Left hindlimb (tissue), 1 donor: Measurements from ENCODE around the gene AHDC1.

ENCODE experiments used
- DNase-seq: peaks from one replicate; pipeline ENCODE4 v3.0.0-alpha.2; 2018

Gene AHDC1

GRCh38 chr1:27527890-27528817 is 75.8 kb downstream of the AHDC1 start:
- DNase-seq, result peak; percentile 65

DNA sequence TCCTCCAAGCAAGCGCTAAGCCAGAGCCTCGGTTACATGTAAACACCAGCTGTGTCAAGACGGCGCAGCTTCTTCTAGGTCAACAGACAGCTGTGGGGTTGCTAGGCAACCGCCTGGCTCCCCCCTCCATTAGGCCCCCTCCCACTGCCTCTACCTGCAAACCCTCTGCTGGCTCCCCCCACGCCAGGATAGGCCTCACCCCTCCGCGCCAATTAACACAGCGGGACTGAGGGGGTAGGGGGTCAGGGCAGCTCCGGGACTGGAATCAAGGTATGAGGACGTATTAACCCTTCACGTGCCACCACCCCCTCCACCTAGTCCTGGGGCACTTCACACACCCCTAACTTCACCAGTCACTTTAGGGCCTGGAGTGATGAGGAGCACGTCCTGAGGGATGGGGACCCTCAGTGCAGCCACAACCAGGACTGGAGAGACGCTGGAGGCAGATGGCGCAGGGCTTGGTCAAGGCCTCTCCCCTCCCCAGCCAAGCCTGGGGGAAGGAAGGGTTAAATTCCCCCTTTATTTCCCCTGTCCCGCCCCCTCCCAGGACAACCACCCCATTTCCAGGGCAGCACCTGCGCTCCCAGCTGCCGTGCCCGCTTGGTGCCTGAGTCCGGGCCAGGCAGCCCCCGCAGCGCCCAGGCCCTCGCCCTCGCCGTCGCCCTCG is 76.6 kb downstream of the AHDC1 start:
- DNase-seq, result peak; percentile 90

- no peak for DNase-seq
These were observed 77.2 kb downstream of the AHDC1 start for GRCh38 chr1:27526569-27527222.

DNA sequence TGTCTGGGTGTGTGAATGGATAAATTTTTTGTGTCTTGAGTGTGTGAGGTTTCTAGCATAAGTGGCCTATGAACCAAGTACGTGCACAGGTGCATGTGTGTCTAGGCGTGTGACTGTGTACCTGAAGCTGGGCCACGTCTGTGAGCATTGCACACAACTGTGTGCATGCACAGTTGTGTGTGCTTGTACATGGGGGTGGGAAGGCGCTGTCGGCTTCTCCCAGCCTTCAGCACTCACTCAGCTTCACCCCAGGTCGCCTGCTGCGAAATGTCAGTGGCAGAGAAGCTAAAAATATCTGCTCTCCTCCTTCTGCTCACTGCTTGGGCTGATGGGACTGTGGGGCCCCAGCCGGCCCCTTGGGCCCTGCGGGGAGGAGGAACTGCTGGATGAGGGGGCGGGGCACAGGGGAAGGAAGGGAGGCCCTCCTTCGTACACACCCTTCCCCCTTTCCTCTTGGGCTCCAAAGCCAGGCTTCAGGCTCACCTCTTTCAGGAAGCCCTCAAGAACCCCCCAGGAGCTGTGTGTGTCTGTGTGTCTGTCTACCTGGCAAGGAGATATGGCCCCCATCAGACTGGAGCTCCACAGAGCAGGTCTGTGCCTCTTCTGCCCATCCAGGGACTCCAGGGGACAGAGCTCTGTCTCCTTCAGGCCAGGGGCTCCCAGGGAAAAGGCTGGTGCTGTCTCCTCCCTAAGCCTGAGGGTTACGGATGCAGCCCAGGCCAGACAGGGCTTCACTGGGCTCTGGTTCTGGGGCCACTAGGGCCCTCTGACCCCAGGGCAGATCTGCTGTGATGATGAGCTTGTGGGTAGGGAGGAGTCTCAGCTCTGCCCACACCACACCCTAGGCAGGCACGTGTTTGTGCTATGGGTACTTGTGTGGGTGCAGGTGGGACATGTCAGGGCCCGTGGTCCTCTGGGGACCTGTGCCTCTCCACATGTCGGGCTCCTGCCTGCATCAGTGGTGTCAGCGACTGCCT is 78.4 kb downstream of the AHDC1 start:
- peak; percentile 88 for DNase-seq

DNA sequence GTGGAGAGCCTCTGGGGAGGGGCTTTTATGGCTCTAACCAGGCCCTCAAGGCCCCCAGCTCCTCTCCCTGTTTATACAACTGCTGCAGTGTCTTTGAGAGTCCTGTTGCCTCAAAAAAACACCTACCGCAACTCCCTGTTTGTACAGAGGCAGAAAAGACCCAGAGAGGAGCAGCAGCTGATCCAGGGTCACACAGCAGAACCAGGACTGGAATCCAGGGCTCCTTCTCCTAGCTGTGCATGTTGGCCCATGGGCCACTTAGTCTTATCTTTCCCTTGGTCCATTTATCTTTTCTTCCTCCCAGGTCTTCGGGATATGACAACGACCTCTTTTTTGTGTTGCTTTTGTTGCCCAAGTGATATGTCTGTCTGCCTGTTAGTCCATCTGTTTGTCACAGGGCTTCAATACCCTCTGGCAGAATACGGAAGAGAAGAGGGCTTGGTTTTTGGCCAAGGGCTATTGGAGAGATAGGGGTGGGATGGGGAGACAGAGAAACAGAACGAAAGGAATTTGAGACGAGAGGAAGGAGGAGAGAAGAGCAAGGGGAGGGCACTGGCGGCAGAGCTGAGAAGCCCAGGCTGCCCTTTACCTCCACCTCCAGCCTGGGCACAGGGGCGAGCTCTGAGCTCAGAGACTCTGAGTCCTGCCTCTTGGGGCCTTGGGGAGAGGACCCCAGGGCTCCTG is 80.5 kb downstream of the AHDC1 start:
- DNase-seq, result no peak

DNA sequence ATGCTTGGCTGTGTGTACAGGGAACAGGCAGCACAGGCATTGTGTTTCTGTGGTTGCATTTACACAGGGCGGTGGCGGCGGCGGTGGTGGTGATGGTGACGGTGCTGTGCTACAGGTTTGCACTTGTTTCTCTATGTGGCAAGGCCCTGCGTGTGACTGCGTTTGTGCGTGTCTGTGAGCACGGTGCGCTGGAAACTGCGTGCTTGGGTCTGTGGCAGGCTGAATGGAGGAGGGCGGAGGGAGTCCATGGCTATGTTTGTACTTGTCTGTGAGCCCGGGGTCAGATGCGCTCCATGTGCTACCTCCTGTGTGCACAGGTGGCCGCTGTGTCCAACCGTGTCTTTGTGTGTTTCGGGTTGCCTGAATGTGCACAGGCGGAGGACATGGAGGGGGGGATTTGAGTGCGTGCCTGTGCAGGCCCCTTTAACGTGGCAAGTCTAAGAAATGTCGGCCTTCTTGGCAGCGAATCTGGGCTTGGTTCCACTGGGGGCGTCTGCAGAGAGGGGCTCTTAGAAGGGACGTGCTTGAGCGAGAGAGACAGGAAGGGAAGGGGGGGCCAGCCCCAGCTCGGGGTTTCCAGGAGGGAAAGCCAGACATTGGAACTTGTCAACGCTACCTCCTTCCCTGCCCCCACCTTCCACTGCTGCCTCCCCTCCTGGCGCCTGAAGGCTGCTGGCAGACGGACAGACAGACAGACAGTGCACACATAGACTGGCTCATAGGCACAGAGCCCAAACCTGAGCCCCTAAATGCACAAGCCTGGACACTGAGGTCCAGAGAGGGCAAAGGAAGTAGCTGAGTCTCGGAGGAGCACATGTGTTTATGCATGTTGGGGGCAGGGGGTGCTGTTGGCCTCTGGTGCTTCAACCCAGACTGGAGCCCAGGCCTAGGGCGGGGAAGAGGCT is 81.3 kb downstream of the AHDC1 start:
- DNase-seq, result peak; percentile 93

DNA sequence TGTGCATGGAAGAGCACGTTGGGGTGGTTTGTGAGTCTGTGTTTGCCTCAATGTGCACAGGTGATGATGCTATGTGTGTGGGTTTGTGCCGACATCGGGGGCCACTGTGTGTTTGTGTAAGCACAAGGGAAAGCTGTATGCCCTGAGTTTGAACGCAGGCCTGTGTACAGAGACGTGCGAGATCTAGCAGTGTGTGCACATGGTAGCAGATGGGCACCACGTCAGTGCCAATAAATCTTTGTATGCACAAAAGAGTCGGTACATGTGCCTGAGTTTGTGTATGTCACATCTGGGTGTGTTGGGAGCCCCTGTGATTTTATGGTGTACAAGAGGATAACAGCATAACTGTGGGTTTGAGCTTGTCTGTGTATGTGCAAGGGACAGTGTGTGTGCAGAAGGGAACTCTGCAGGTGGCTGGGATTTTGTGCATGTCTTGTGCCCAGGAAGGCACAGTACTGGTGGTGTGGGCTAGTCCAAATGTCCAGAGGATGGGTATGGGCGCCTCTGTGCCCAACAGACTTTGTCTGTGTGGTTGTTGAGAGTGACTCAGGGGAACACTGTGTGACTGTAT is 82.0 kb downstream of the AHDC1 start:
- no peak for DNase-seq

- peak; percentile 75 for DNase-seq
These were observed 82.6 kb downstream of the AHDC1 start for GRCh38 chr1:27521336-27521831.

DNA sequence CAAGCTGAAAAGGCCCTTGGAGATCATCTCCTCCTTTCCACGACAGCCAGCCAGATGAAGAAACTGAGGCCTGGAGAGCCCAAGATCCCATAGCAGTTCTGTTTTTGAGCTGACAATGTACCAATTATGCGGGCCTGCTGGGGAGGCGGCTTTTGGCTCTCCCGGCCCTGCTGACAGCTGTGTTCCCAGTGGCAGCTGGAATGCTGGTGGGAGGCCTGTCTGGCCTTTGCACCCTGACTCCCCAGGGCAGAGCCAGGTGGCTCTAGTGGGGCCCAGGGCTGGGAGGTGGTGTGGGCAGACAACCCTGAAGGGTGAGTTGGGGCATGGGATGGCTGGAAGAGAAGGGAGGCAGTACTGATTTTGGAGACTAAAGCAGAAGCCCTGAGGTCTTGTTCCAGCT is 83.3 kb downstream of the AHDC1 start:
- no peak for DNase-seq

- no peak for DNase-seq
These were observed 84.3 kb downstream of the AHDC1 start for GRCh38 chr1:27519331-27520258.

DNA sequence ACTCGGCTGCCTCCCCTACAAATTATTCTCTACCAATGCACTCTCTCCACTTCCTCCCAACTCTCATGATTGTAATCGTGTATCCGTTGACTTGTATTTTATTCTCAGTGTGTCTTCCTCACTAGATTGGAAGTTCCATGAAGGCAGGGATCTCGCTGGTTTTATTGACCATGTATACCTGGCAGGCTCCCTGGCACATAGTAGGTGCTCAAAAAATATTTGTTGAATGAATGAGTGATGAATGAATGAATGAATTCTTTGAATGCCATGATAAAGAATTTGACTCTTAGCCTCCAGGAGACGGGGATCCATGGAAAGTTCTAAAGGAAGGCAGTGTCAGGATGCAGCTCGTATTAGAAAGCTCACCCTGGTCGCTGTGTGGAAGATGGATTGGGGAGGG is 85.1 kb downstream of the AHDC1 start:
- no peak for DNase-seq

DNA sequence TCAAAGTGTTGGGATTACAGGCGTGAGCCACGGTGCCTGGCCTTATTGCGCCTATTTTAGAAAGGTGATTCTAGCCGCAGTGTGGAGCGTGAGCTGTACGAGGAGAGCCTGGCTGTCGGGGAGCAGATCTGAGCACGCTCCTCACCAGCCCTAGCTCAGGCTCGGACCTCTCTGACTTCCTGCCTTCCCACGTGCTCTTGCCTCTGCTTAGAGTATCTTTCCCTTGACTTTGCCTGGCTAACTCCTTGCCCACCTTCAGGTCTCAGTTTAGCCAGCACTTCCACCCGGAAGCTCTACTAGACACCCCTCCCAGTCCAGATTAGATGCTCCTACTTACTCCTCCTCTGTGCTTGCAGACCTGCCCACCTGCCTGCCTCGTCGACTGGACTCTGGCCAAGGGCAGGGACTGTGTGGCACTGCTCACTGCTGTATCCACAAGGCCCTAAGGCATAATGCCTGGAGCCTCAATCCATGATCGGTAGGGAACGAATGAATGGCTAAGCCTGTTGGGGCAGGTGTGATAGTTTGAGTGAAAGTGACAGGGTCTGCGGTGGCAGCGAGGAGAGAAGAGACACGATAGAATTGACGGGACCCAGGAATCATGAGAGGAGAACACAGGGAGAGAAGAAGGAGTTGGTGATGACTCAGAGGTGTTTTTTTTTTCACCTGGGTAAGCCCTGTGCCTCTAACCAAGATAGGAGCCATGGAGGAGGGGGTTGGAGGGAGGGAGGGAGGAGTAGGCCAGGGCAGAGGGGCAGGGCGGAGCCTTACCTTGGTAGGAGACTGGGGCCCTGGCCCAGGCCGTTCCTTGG is 85.8 kb downstream of the AHDC1 start:
- DNase-seq, result no peak

- no peak for DNase-seq
These were observed 86.6 kb downstream of the AHDC1 start for GRCh38 chr1:27517301-27517700.

DNA sequence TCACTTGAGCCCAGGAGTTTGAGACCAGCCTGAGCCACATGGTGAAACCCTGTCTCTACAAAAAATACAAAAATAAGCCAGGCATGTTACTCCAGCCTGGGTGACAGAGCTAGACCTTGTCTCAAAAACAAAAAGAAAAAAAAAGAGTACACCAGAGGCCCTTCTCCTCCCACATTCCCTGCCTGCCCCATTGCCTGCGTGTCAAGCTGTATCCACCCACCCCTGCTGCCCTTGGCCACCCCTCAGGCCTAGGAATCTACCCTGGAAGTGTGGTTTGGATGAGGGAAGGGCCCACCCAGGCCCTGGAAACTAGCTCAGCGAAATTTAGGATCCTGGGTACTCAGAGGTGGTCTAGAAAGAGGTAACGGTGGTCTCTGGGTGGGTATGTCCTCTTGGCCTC is 88.3 kb downstream of the AHDC1 start:
- no peak for DNase-seq

- peak; percentile 73 for DNase-seq
These were observed 90.0 kb downstream of the AHDC1 start for GRCh38 chr1:27513958-27514357.

DNA sequence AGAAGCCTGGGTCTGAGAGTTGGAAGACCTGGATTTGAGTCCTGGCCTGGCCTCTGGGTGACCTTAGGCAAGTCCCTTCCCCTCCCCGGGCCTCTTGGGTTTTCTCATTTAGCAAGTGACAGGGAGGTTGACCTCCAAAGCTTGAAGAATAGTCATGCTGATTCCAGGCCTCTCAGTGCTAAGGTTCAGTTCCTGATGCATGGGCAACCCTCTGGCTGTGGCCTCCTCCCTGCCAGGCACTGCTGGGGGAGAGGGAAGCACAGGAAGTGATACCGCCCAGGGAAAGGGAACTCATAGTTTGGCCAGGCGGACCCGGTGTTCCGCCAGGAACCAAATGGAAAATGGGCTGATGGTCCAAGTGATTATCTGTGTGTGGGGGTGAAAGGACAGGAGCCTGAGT is 90.4 kb downstream of the AHDC1 start:
- DNase-seq, result no peak

DNA sequence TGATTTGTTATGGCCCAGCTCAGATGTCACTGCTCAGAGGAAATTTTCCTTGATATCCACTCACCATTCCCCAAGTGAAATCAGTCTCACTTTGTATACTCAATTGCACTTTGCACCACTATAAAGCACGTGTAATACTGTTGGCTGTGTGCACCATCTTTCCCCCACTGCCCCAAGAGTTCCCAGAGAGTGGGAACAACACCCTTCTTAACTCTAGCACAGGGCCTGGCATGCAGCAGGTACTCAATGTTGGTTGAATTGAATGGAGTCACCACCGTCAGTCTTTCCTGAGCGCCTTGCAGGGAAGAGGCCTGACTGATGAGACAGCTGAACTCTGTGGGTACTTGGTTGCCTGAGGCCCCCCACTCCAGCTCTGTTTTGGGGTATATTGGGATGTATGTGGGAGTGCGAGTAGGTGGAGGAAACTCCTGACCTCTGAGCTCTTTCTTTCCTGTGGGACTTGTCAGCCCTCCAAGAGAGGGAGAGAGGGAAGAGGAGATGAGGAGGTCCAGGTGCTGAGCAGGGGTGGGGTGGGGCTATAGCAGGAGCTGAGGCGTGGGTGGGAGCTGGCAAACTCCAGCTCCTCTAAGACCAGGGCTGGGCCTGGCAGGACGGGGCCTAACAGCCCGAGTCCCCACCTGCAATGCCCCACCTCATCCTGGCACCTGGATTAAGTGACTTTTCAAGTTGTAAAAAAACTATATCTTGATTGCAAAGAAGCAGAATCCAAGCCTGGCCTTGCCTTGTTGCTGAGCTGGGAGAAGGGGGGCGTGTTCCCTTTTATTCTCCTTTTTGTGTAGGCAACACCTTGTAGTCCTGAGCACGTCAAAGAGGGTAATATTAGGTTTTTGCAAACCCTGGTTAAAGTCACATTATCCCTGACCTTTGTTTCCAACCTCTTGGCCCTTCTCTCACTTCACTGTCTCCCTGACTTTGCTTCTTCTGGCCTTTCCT is 94.5 kb downstream of the AHDC1 start:
- no peak for DNase-seq
